Activated T-cell treated with anti-CD3 and anti-CD28 coated beads, Interleukin-2, amount 50 U/mL, for 72 hours (primary cell): ENCODE data around the gene CSAG3. TPM values are rescaled to one million over a fixed set of nuclear protein-coding genes. Genes with fewer than 3 reads are reported as not detected.
"Not testable (repeated sequence)": the region's sequence is repeated elsewhere in the genome, so short reads cannot be mapped to it uniquely, and the experiment has no call there.

ENCODE experiments used
- ATAC-seq, 2 donors: fragments of 150-1000 bp; cut with Tn5 transposase; replicated peaks in 1 of 2; 2 replicates each; pipeline ENCODE4 v1.10.0; 2021; ENCODE audit warnings: moderate library complexity in 2 of 2, mild to moderate bottlenecking in 1 of 2
- DNase-seq, 2 donors: peaks; one replicate each; pipeline ENCODE4 v3.0.0; 2021 to 2022; ENCODE audit warnings: mixed read lengths in 1 of 2
- H3K27ac Mint-ChIP-seq: one replicate; pipeline ENCODE4 v1.8.0; 2022; ENCODE audit warnings: mild to moderate bottlenecking, moderate library complexity, mixed read lengths
- H3K27me3 Mint-ChIP-seq: one replicate; pipeline ENCODE4 v1.8.0; 2022; ENCODE audit warnings: low read depth, mixed read lengths
- H3K36me3 Mint-ChIP-seq, 2 donors: one replicate each; pipeline ENCODE4 v1.8.0; 2022; ENCODE audit warnings: mixed read lengths in 2 of 2, mild to moderate bottlenecking in 1 of 2; ENCODE audit not compliant: insufficient read depth in 2 of 2
- H3K4me1 Mint-ChIP-seq: one replicate; pipeline ENCODE4 v1.8.0; 2022; ENCODE audit warnings: low read depth, mixed read lengths
- H3K4me3 Mint-ChIP-seq, 2 donors: one replicate each; pipeline ENCODE4 v1.8.0; 2022; ENCODE audit warnings: mild to moderate bottlenecking in 2 of 2, mixed read lengths in 2 of 2, moderate library complexity in 2 of 2
- H3K9me3 Mint-ChIP-seq, 2 donors: one replicate each; pipeline ENCODE4 v1.8.0; 2022; ENCODE audit warnings: mixed read lengths in 2 of 2
- total RNA-seq, 2 donors: library from RNA; stranded (reverse); gene quantifications; one replicate each; pipeline ENCODE4 v1.2.3, GENCODE V29; 2022

CSAG3 gene
- total RNA-seq, 2 donors from 2014 or later: 1.3 to 5.3 TPM

GRCh38 chrX:152754871-152755270 is 4.1 kb upstream of the CSAG3 start:
- H3K27ac Mint-ChIP-seq, H3K36me3 Mint-ChIP-seq, H3K27me3 Mint-ChIP-seq, ATAC-seq, H3K4me1 Mint-ChIP-seq, H3K9me3 Mint-ChIP-seq, H3K4me3 Mint-ChIP-seq, DNase-seq: not testable (repeated sequence)

- not testable (repeated sequence) for H3K27ac Mint-ChIP-seq, H3K27me3 Mint-ChIP-seq, ATAC-seq, H3K9me3 Mint-ChIP-seq, DNase-seq, H3K4me3 Mint-ChIP-seq, H3K36me3 Mint-ChIP-seq, H3K4me1 Mint-ChIP-seq
Observed at GRCh38 chrX:152759544-152759943, 526 bp downstream of the CSAG3 start.

GRCh38 chrX:152761582-152761981 is 2.6 kb downstream of the CSAG3 start:
- H3K27ac Mint-ChIP-seq, H3K27me3 Mint-ChIP-seq, DNase-seq, H3K9me3 Mint-ChIP-seq, H3K36me3 Mint-ChIP-seq, ATAC-seq, H3K4me1 Mint-ChIP-seq, H3K4me3 Mint-ChIP-seq: not testable (repeated sequence)

GRCh38 chrX:152766562-152766961 is 7.5 kb downstream of the CSAG3 start:
- H3K27ac Mint-ChIP-seq, ATAC-seq, H3K27me3 Mint-ChIP-seq, H3K9me3 Mint-ChIP-seq, H3K4me3 Mint-ChIP-seq, H3K4me1 Mint-ChIP-seq, DNase-seq, H3K36me3 Mint-ChIP-seq: not testable (repeated sequence)

GRCh38 chrX:152769549-152770289 is 10.7 kb downstream of the CSAG3 start, which contains the start of gene MAGEA6:
MAGEA6 (minus strand) TSS chrX:152769689; CDS start chrX:152767650, 2,039 bp downstream.
- not testable (repeated sequence) for H3K9me3 Mint-ChIP-seq, H3K27me3 Mint-ChIP-seq, H3K27ac Mint-ChIP-seq, DNase-seq, H3K4me3 Mint-ChIP-seq, H3K4me1 Mint-ChIP-seq, ATAC-seq, H3K36me3 Mint-ChIP-seq

GRCh38 chrX:152787062-152787461 is 28.0 kb downstream of the CSAG3 start:
- ATAC-seq: peak; percentile 53 to 55
- not testable (repeated sequence) for H3K9me3 Mint-ChIP-seq, DNase-seq, H3K4me3 Mint-ChIP-seq, H3K4me1 Mint-ChIP-seq, H3K27me3 Mint-ChIP-seq, H3K36me3 Mint-ChIP-seq, H3K27ac Mint-ChIP-seq

GRCh38 chrX:152798945-152799344 is 39.9 kb downstream of the CSAG3 start:
- no peak for DNase-seq
- H3K27me3 Mint-ChIP-seq: peaks cover 63% of the 10 kb centered on the region
- H3K27ac Mint-ChIP-seq: no peak overlapping the region
- H3K4me1 Mint-ChIP-seq: no peaks in the 10 kb centered on the region
- no peak for ATAC-seq
- no peaks in the 10 kb centered on the region for H3K36me3 Mint-ChIP-seq
- no peaks in the 10 kb centered on the region for H3K9me3 Mint-ChIP-seq
- no peak overlapping the region for H3K4me3 Mint-ChIP-seq

GRCh38 chrX:152806035-152806434 is 47.0 kb downstream of the CSAG3 start:
- no peak for DNase-seq
- ATAC-seq: peak; percentile 61 to 79
- H3K4me3 Mint-ChIP-seq: no peak overlapping the region
- peaks cover 53% of the 10 kb centered on the region for H3K27me3 Mint-ChIP-seq
- H3K9me3 Mint-ChIP-seq: no peaks in the 10 kb centered on the region
- no peak overlapping the region for H3K27ac Mint-ChIP-seq
- H3K4me1 Mint-ChIP-seq: peaks cover 6% of the 10 kb centered on the region
- H3K36me3 Mint-ChIP-seq: no peaks in the 10 kb centered on the region

Other genes starting within 250 kb of the CSAG3 start
- gene GABRQ, start 121.3 kb upstream of the CSAG3 start, total RNA-seq: under 1 TPM; 0.05 to 0.14 TPM
- gene MAGEA3, start 60.4 kb upstream of the CSAG3 start, total RNA-seq: not detected
- gene CSAG2, start 49.9 kb upstream of the CSAG3 start, total RNA-seq: not detected
- not detected for gene MAGEA2B, start 44.6 kb upstream of the CSAG3 start, total RNA-seq
- not detected for gene CSAG1, start 25.5 kb upstream of the CSAG3 start, total RNA-seq
- gene MAGEA12, start 25.5 kb upstream of the CSAG3 start, total RNA-seq: not detected
- gene MAGEA2, start 5.4 kb upstream of the CSAG3 start, total RNA-seq: not detected
- not detected for gene MAGEA6, start 10.5 kb downstream of the CSAG3 start, total RNA-seq
- 1 to 10 TPM; 4.6 to 6.2 TPM for gene CETN2, start 71.5 kb downstream of the CSAG3 start, total RNA-seq
- gene NSDHL, start 71.8 kb downstream of the CSAG3 start, total RNA-seq: 10 to 100 TPM; 10.8 to 13.9 TPM
- 1 to 10 TPM; 3.8 to 5.2 TPM for gene ZNF185, start 138.8 kb downstream of the CSAG3 start, total RNA-seq
- gene PNMA5, start 234.9 kb downstream of the CSAG3 start, total RNA-seq: under 1 TPM in 1 of 2 donors, not detected in 1; 0.16 TPM